ENCODE results near the gene SCT. TPM values are rescaled to one million over a fixed set of nuclear protein-coding genes. Genes with fewer than 3 reads are reported as not detected.

SCT gene
- total RNA-seq, result not detected in 2 replicates

DNA sequence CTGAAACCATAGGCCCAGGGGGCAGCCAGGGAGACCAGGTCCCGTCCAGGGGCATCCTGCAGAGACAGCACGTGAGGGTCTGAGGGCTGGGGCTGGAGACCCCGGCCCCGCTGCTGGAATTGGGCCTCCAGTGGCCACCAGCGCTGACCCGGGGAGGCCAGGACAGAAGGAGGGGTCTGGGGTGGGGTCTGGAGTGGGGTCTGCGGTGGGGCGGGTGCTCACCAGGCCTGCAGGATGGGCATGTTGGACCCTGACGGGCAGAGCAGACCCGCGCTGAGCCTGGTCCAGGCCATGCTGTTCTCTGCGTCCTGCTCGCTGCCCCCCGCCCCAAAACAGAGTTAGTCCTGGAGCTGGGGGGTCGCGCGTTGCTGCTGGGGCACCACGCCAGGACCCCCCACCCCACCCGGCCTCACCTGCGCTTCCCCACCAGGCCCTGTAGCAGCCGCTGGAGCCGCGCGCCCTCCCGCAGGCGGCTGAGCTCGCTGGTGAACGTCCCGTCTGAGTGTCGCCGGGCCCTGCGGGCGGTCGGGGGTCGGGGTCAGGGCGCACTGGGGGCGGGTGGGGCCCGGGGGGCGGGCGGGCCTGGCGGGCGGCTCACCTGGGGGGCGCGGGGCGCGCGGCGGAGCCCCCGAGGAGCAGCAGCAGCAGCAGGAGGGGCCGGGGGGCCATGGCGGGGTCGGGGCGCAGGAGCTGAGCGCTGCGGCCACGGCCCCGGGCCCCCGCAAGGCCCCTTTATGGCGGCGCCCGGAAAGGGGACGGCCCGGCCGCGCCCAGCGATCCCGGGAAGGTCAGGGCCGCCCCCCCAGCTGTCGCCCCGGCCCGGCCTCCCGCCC is at the start of gene SCT:
Gene SCT, minus strand, starts transcription at position 707 of the 833 bp plus-strand sequence. Its CDS starts 38 bp downstream, at position 669.

GRCh38 chr11:636511-637332 is 9.7 kb upstream of the SCT start, which contains the start of gene DRD4:
Gene DRD4 (plus strand): TSS chr11:637269. CDS start chr11:637305, 36 bp downstream.

GRCh38 chr11:624705-625635 is 2.0 kb downstream of the SCT start, which contains the start of gene CDHR5:
Gene CDHR5 (minus strand): TSS chr11:624955. CDS start chr11:624902, 53 bp downstream.

GRCh38 chr11:615504-616319 is 11.3 kb downstream of the SCT start, which contains the start of gene IRF7:
Gene IRF7 (minus strand): TSS chr11:615950. CDS start chr11:615364, 586 bp downstream.

Other genes with a start within 250 kb of the SCT start
- gene PKP3, start 233.0 kb downstream of the SCT start, total RNA-seq, result 0.15 and 0.32 TPM in 2 replicates
- 28.1 and 43.2 TPM in 2 replicates for gene SIGIRR, start 212.2 kb downstream of the SCT start, total RNA-seq
- gene ANO9, start 185.2 kb downstream of the SCT start, total RNA-seq, result not detected in 2 replicates
- gene PTDSS2, start 176.9 kb downstream of the SCT start, total RNA-seq, result 29.9 and 30.2 TPM in 2 replicates
- gene RNH1, start 119.9 kb downstream of the SCT start, total RNA-seq, result 167 and 236 TPM in 2 replicates
- 43.0 and 67.2 TPM in 2 replicates for gene HRAS, start 91.6 kb downstream of the SCT start, total RNA-seq
- gene LRRC56, start 89.7 kb downstream of the SCT start, total RNA-seq, result 0.30 and 0.32 TPM in 2 replicates
- gene LMNTD2, start 66.4 kb downstream of the SCT start, total RNA-seq, result 0.30 and 0.65 TPM in 2 replicates
- gene RASSF7, start 66.2 kb downstream of the SCT start, total RNA-seq, result 10.2 and 14.3 TPM in 2 replicates
- 24.5 and 26.0 TPM in 2 replicates for gene PHRF1, start 50.7 kb downstream of the SCT start, total RNA-seq
- gene IRF7, start 11.2 kb downstream of the SCT start, total RNA-seq, result 11.0 and 71.6 TPM in 2 replicates
- gene CDHR5, start 2.2 kb downstream of the SCT start, total RNA-seq, result not detected in 2 replicates
- not detected in 2 replicates for gene DRD4, start 10.1 kb upstream of the SCT start, total RNA-seq
- 34.8 and 38.7 TPM in 2 replicates for gene DEAF1, start 68.0 kb upstream of the SCT start, total RNA-seq
- gene TMEM80, start 68.6 kb upstream of the SCT start, total RNA-seq, result 7.8 and 11.7 TPM in 2 replicates
- 2.3 and 2.9 TPM in 2 replicates for gene EPS8L2, start 79.0 kb upstream of the SCT start, total RNA-seq
- gene TALDO1, start 120.3 kb upstream of the SCT start, total RNA-seq, result 200 and 226 TPM in 2 replicates
- 16.9 and 23.3 TPM in 2 replicates for gene GATD1, start 150.3 kb upstream of the SCT start, total RNA-seq
- gene CEND1, start 162.9 kb upstream of the SCT start, total RNA-seq, result 0.32 TPM in 1 of 2 replicates, not detected in the other
- 5.3 and 9.4 TPM in 2 replicates for gene SLC25A22, start 171.1 kb upstream of the SCT start, total RNA-seq
- 6.5 and 6.8 TPM in 2 replicates for gene PIDD1, start 178.1 kb upstream of the SCT start, total RNA-seq
- gene RPLP2, start 182.8 kb upstream of the SCT start, total RNA-seq, result 71.0 and 255 TPM in 2 replicates
- 15.2 and 16.2 TPM in 2 replicates for gene PNPLA2, start 191.7 kb upstream of the SCT start, total RNA-seq
- 6.5 and 9.6 TPM in 2 replicates for gene CRACR2B, start 200.7 kb upstream of the SCT start, total RNA-seq
- 523 and 570 TPM in 2 replicates for gene CD151, start 205.8 kb upstream of the SCT start, total RNA-seq
- gene POLR2L, start 215.3 kb upstream of the SCT start, total RNA-seq, result 25.2 and 71.8 TPM in 2 replicates
- gene TSPAN4, start 215.7 kb upstream of the SCT start, total RNA-seq, result 76.0 and 116 TPM in 2 replicates